Epithelial cell of proximal tubule (primary cell): ENCODE data around the gene MED20. TPM values are rescaled to one million over a fixed set of nuclear protein-coding genes. Genes with fewer than 3 reads are reported as not detected.

Experiments used
- DNase-seq: peaks from one replicate; pipeline ENCODE4 v3.0.0-alpha.2; 2011; ENCODE audit warnings: low read depth
- H3K4me3 ChIP-seq: 2 replicates; pipeline ENCODE4 v1.5.1; 2011; ENCODE audit warnings: low read depth, mild to moderate bottlenecking, low read length
- CTCF ChIP-seq: conservative IDR thresholded peaks from 2 replicates; pipeline ENCODE4 v1.5.1; 2012; ENCODE audit warnings: low read depth, mild to moderate bottlenecking, low read length
- total RNA-seq: library from RNA; depleted of rRNA; stranded (reverse); fragments of >200 nt; gene quantifications from 2 replicates; pipeline ENCODE4 v1.2.3, GENCODE V29; 2015

MED20 gene
- total RNA-seq, 1 donor from 2014 or later = 20.9 TPM

- peak; percentile 94 for TF ChIP-seq CTCF
- H3K4me3 ChIP-seq = no peak overlapping the region
- peak; percentile 67 for DNase-seq
These were observed 15.3 kb upstream of the MED20 start for GRCh38 chr6:41936073-41936837.

- no peak for DNase-seq
- TF ChIP-seq CTCF = no peak
- no peak overlapping the region for H3K4me3 ChIP-seq
These were observed 14.7 kb upstream of the MED20 start for GRCh38 chr6:41935685-41936072.

- no peak for TF ChIP-seq CTCF
- DNase-seq = no peak
- H3K4me3 ChIP-seq = no peak overlapping the region
These were observed 14.2 kb upstream of the MED20 start for GRCh38 chr6:41935193-41935574.

GRCh38 chr6:41934278-41935192, 13.6 kb upstream of the MED20 start:
- H3K4me3 ChIP-seq = no peak overlapping the region
- TF ChIP-seq CTCF = no peak
- no peak for DNase-seq

- no peak for TF ChIP-seq CTCF
- no peak overlapping the region for H3K4me3 ChIP-seq
- DNase-seq = no peak
These were observed 11.4 kb upstream of the MED20 start for GRCh38 chr6:41932378-41932777.

- no peak overlapping the region for H3K4me3 ChIP-seq
- no peak for TF ChIP-seq CTCF
- DNase-seq = no peak
These were observed 10.9 kb upstream of the MED20 start for GRCh38 chr6:41931792-41932191.
